WTC11 (cell line): ENCODE results near the gene ITPR2. TPM values are rescaled to one million over a fixed set of nuclear protein-coding genes. Genes with fewer than 3 reads are reported as not detected.

Experiments
- ATAC-seq: fragments of 200-7000 bp; cut with Tn5 transposase; 2 replicates; pipeline ENCODE4 v1.10.0; 2021; ENCODE audit warnings: mild to moderate bottlenecking, moderate library complexity
- CTCF ChIA-PET: fragments of 300-600 bp; sonication (Branson Sonifier 250); formaldehyde crosslinking; loops from one replicate; lab custom pipeline; 2021; ENCODE audit warnings: antibody characterized with exemption; lab: Charles Lee
- POLR2A ChIA-PET: fragments of 350-600 bp; sonication (Branson Sonifier 250); formaldehyde crosslinking; loops from one replicate; lab custom pipeline; 2021; ENCODE audit warnings: antibody characterized with exemption; lab: Charles Lee
- DNase-seq: peaks from one replicate; pipeline ENCODE4 v3.0.0; 2021; ENCODE audit warnings: low spot score
- H3K27ac Mint-ChIP-seq: 2 replicates; pipeline ENCODE4 v1.8.0; 2021; ENCODE audit warnings: mixed read lengths
- H3K27me3 Mint-ChIP-seq: 2 replicates; pipeline ENCODE4 v1.8.0; 2021; ENCODE audit warnings: low read depth, mild to moderate bottlenecking, moderate library complexity, mixed read lengths
- H3K36me3 Mint-ChIP-seq: 2 replicates; pipeline ENCODE4 v1.8.0; 2021; ENCODE audit warnings: mixed read lengths
- H3K4me1 Mint-ChIP-seq: 2 replicates; pipeline ENCODE4 v1.8.0; 2022; ENCODE audit warnings: mixed read lengths
- H3K4me3 Mint-ChIP-seq: 2 replicates; pipeline ENCODE4 v1.8.0; 2021; ENCODE audit warnings: mild to moderate bottlenecking, moderate library complexity, mixed read lengths
- H3K9me3 Mint-ChIP-seq: 2 replicates; pipeline ENCODE4 v1.8.0; 2021; ENCODE audit warnings: mixed read lengths
- ATF1 ChIP-seq: sonication (generic); formaldehyde crosslinking; IDR thresholded peaks from 2 replicates; pipeline ENCODE4 v1.8.1; 2023; ENCODE audit warnings: mild to moderate bottlenecking, moderate library complexity, missing genetic modification reagents
- CBFB ChIP-seq: sonication (generic); formaldehyde crosslinking; IDR thresholded peaks from 2 replicates; pipeline ENCODE4 v1.8.1; 2022; ENCODE audit warnings: mild to moderate bottlenecking, low read depth, missing genetic modification reagents
- ETV6 ChIP-seq: sonication (generic); formaldehyde crosslinking; IDR thresholded peaks from 2 replicates; pipeline ENCODE4 v1.8.1; 2022; ENCODE audit warnings: mild to moderate bottlenecking, missing genetic modification reagents
- FOXJ3 ChIP-seq: sonication (generic); formaldehyde crosslinking; IDR thresholded peaks from 2 replicates; pipeline ENCODE4 v1.9.0; 2021; ENCODE audit warnings: missing genetic modification reagents, mild to moderate bottlenecking, borderline replicate concordance
- MXD4 ChIP-seq: fragments of 250-450 bp; sonication (Bioruptor Pico); IDR thresholded peaks from 2 replicates; pipeline ENCODE4 v1.8.0; 2021; ENCODE audit warnings: mild to moderate bottlenecking, moderate library complexity, borderline replicate concordance
- NR2C2 ChIP-seq: sonication (generic); formaldehyde crosslinking; IDR thresholded peaks from 2 replicates; pipeline ENCODE4 v1.8.0; 2022; ENCODE audit warnings: mild to moderate bottlenecking, missing genetic modification reagents
- SP1 ChIP-seq: sonication (generic); formaldehyde crosslinking; conservative IDR thresholded peaks from 2 replicates; pipeline ENCODE4 v1.8.1; 2022; ENCODE audit warnings: missing genetic modification reagents
- ZBTB21 ChIP-seq: sonication (generic); formaldehyde crosslinking; IDR thresholded peaks from 2 replicates; pipeline ENCODE4 v1.8.1; 2023; ENCODE audit warnings: mild to moderate bottlenecking, missing genetic modification reagents, borderline replicate concordance
- ZNF121 ChIP-seq: sonication (generic); formaldehyde crosslinking; IDR thresholded peaks from 2 replicates; pipeline ENCODE4 v1.8.0; 2023; ENCODE audit warnings: missing genetic modification reagents
- ZNF317 ChIP-seq: sonication (generic); formaldehyde crosslinking; IDR thresholded peaks from 2 replicates; pipeline ENCODE4 v1.8.1; 2023; ENCODE audit warnings: low read depth, mild to moderate bottlenecking, moderate library complexity, missing genetic modification reagents, borderline replicate concordance
- ZNF396 ChIP-seq: fragments of 250-450 bp; sonication (Bioruptor Pico); IDR thresholded peaks from 2 replicates; pipeline ENCODE4 v1.8.0; 2021; ENCODE audit warnings: mild to moderate bottlenecking, moderate library complexity, borderline replicate concordance
- total RNA-seq: library from RNA; stranded (reverse); gene quantifications from 3 replicates; pipeline ENCODE4 v1.2.3, GENCODE V29; 2021
- TF ChIP-seq, protein P1 (sequence below): fragments of 250-450 bp; sonication (Bioruptor Pico); IDR thresholded peaks from 2 replicates; pipeline ENCODE4 v1.9.0; 2021; ENCODE audit warnings: mild to moderate bottlenecking
- TF ChIP-seq, protein P2 (sequence below): fragments of 250-450 bp; sonication (Bioruptor Pico); IDR thresholded peaks from 2 replicates; pipeline ENCODE4 v2.1.2; 2022; ENCODE audit warnings: mild to moderate bottlenecking, moderate library complexity
- TF ChIP-seq, protein P3 (sequence below): sonication (generic); formaldehyde crosslinking; IDR thresholded peaks from 2 replicates; pipeline ENCODE4 v1.8.1; 2023; ENCODE audit warnings: mild to moderate bottlenecking, missing genetic modification reagents
- TF ChIP-seq, protein P4 (sequence below): sonication (generic); formaldehyde crosslinking; IDR thresholded peaks from 2 replicates; pipeline ENCODE4 v1.8.1; 2023; ENCODE audit warnings: mild to moderate bottlenecking, missing genetic modification reagents, moderate library complexity
- TF ChIP-seq, protein P5 (sequence below): sonication (generic); formaldehyde crosslinking; IDR thresholded peaks from 2 replicates; pipeline ENCODE4 v1.8.1; 2023; ENCODE audit warnings: mild to moderate bottlenecking, missing genetic modification reagents
- TF ChIP-seq, protein P6 (sequence below): sonication (generic); formaldehyde crosslinking; IDR thresholded peaks from 2 replicates; pipeline ENCODE4 v1.8.1; 2022; ENCODE audit warnings: mild to moderate bottlenecking, moderate library complexity, missing genetic modification reagents
- TF ChIP-seq, protein P7 (sequence below): sonication (generic); formaldehyde crosslinking; IDR thresholded peaks from 2 replicates; pipeline ENCODE4 v1.8.1; 2022; ENCODE audit warnings: mild to moderate bottlenecking, missing genetic modification reagents, moderate library complexity, borderline replicate concordance

Gene ITPR2
- total RNA-seq, 1 experiment from 2014 or later: 50.7 TPM

DNA sequence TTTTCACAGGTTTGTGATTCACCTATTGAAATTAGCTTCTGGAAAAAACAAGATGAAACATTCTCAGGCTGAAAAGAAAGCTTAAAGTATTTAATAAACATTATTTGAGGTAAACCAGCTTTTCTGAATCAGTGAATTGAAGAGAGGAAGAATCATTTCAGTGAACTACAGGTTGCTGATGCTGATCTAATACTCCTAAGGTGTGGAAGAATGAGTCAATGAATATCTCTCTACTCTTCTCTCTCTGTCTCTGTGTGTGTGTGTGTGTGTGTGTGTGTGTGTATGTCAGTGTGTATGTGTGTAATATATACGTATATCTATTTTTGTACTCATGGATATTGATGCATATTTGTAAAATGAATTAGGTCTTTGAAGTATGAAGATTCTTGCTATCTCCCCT is 325.4 kb downstream of the ITPR2 start:
- TF ChIP-seq FOXJ3 (CRISPR knock-in tag) (no peak), ZBTB21 (CRISPR knock-in tag) (no peak), SP1 (CRISPR knock-in tag) (no peak), ETV6 (CRISPR knock-in tag) (no peak), MXD4 (CRISPR knock-in tag) (no peak), CBFB (CRISPR knock-in tag) (no peak), ZNF121 (CRISPR knock-in tag) (no peak), NR2C2 (no peak), ZNF396 (CRISPR knock-in tag) (no peak), ATF1 (no peak)
- TF ChIP-seq, protein P1, sequence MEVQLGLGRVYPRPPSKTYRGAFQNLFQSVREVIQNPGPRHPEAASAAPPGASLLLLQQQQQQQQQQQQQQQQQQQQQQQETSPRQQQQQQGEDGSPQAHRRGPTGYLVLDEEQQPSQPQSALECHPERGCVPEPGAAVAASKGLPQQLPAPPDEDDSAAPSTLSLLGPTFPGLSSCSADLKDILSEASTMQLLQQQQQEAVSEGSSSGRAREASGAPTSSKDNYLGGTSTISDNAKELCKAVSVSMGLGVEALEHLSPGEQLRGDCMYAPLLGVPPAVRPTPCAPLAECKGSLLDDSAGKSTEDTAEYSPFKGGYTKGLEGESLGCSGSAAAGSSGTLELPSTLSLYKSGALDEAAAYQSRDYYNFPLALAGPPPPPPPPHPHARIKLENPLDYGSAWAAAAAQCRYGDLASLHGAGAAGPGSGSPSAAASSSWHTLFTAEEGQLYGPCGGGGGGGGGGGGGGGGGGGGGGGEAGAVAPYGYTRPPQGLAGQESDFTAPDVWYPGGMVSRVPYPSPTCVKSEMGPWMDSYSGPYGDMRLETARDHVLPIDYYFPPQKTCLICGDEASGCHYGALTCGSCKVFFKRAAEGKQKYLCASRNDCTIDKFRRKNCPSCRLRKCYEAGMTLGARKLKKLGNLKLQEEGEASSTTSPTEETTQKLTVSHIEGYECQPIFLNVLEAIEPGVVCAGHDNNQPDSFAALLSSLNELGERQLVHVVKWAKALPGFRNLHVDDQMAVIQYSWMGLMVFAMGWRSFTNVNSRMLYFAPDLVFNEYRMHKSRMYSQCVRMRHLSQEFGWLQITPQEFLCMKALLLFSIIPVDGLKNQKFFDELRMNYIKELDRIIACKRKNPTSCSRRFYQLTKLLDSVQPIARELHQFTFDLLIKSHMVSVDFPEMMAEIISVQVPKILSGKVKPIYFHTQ (CRISPR knock-in tag): no peak
- TF ChIP-seq, protein P2, sequence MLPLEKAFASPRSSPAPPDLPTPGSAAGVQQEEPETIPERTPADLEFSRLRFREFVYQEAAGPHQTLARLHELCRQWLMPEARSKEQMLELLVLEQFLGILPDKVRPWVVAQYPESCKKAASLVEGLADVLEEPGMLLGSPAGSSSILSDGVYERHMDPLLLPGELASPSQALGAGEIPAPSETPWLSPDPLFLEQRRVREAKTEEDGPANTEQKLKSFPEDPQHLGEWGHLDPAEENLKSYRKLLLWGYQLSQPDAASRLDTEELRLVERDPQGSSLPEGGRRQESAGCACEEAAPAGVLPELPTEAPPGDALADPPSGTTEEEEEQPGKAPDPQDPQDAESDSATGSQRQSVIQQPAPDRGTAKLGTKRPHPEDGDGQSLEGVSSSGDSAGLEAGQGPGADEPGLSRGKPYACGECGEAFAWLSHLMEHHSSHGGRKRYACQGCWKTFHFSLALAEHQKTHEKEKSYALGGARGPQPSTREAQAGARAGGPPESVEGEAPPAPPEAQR (CRISPR knock-in tag): no peak
- TF ChIP-seq, protein P3, sequence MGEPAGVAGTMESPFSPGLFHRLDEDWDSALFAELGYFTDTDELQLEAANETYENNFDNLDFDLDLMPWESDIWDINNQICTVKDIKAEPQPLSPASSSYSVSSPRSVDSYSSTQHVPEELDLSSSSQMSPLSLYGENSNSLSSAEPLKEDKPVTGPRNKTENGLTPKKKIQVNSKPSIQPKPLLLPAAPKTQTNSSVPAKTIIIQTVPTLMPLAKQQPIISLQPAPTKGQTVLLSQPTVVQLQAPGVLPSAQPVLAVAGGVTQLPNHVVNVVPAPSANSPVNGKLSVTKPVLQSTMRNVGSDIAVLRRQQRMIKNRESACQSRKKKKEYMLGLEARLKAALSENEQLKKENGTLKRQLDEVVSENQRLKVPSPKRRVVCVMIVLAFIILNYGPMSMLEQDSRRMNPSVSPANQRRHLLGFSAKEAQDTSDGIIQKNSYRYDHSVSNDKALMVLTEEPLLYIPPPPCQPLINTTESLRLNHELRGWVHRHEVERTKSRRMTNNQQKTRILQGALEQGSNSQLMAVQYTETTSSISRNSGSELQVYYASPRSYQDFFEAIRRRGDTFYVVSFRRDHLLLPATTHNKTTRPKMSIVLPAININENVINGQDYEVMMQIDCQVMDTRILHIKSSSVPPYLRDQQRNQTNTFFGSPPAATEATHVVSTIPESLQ (CRISPR knock-in tag): no peak
- TF ChIP-seq, protein P4, sequence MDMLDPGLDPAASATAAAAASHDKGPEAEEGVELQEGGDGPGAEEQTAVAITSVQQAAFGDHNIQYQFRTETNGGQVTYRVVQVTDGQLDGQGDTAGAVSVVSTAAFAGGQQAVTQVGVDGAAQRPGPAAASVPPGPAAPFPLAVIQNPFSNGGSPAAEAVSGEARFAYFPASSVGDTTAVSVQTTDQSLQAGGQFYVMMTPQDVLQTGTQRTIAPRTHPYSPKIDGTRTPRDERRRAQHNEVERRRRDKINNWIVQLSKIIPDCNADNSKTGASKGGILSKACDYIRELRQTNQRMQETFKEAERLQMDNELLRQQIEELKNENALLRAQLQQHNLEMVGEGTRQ (CRISPR knock-in tag): no peak
- no peaks in the 10 kb centered on the region for H3K27me3 Mint-ChIP-seq
- ATAC-seq (no peak), DNase-seq (no peak)
- ChIA-PET CTCF (no interaction called here), POLR2A (no interaction called here)
- peaks cover 3% of the 10 kb centered on the region; the same call in 1 of the 2 replicates for H3K36me3 Mint-ChIP-seq
- H3K9me3 Mint-ChIP-seq: peaks cover 3% of the 10 kb centered on the region; the same call in 1 of the 2 replicates
- no peak overlapping the region for H3K4me3 Mint-ChIP-seq
- H3K27ac Mint-ChIP-seq: peak overlapping the region; percentile 55; the same call in 1 of the 2 replicates
- peaks cover 54% of the 10 kb centered on the region for H3K4me1 Mint-ChIP-seq

DNA sequence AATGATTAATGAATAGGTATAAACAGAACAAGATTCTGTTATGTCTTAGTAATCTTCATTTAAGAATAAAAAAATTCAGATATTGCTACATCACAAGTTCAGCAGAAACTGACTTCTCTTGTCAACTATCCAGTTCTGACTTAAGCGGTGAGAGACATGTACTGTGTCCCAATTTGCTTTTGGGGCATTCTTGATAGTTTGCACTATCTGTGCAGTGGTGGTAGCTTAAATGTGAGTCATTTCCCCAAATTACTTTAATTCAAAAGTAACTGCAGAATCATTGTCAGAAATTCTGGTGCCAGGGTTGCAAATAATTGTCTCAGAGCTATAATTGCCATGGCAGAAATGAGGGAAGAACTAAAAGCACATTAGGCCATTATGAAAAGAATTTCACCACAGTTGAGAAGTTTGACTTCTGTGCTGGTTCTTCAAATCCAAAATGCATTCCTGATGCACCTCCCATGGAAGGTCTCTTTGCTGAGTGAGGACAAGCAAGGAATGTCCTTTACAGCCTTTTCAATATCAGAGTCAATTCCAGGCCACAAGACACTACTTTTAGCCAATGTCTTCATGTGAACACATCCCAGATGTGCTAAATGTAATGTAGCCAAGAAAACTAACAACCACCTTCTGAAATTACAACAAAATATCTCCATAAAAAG is 332.9 kb downstream of the ITPR2 start:
- Mint-ChIP-seq H3K4me1 (peaks cover 8% of the 10 kb centered on the region), H3K9me3 (peaks cover 4% of the 10 kb centered on the region; the same call in 1 of the 2 replicates), H3K36me3 (peaks cover 2% of the 10 kb centered on the region), H3K4me3 (no peak overlapping the region), H3K27me3 (no peaks in the 10 kb centered on the region), H3K27ac (no peak overlapping the region)
- DNase-seq (no peak), ATAC-seq (no peak)
- ChIA-PET POLR2A (no interaction called here), CTCF (no interaction called here)
- TF ChIP-seq ZNF317 (CRISPR knock-in tag): no peak
- TF ChIP-seq, protein P5, sequence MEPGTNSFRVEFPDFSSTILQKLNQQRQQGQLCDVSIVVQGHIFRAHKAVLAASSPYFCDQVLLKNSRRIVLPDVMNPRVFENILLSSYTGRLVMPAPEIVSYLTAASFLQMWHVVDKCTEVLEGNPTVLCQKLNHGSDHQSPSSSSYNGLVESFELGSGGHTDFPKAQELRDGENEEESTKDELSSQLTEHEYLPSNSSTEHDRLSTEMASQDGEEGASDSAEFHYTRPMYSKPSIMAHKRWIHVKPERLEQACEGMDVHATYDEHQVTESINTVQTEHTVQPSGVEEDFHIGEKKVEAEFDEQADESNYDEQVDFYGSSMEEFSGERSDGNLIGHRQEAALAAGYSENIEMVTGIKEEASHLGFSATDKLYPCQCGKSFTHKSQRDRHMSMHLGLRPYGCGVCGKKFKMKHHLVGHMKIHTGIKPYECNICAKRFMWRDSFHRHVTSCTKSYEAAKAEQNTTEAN (CRISPR knock-in tag): no peak
- TF ChIP-seq, protein P6, sequence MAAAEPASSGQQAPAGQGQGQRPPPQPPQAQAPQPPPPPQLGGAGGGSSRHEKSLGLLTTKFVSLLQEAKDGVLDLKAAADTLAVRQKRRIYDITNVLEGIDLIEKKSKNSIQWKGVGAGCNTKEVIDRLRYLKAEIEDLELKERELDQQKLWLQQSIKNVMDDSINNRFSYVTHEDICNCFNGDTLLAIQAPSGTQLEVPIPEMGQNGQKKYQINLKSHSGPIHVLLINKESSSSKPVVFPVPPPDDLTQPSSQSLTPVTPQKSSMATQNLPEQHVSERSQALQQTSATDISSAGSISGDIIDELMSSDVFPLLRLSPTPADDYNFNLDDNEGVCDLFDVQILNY (CRISPR knock-in tag): no peak
- TF ChIP-seq, protein P7, sequence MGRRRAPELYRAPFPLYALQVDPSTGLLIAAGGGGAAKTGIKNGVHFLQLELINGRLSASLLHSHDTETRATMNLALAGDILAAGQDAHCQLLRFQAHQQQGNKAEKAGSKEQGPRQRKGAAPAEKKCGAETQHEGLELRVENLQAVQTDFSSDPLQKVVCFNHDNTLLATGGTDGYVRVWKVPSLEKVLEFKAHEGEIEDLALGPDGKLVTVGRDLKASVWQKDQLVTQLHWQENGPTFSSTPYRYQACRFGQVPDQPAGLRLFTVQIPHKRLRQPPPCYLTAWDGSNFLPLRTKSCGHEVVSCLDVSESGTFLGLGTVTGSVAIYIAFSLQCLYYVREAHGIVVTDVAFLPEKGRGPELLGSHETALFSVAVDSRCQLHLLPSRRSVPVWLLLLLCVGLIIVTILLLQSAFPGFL (CRISPR knock-in tag): no peak
- TF ChIP-seq, protein P3 (CRISPR knock-in tag): no peak
